IPS DF 19.7 (cell line): ENCODE results near the gene NCAM2.

Source experiments
- DNase-seq: peaks from one replicate; pipeline ENCODE4 v3.0.0-alpha.2; 2013; ENCODE audit warnings: low read depth, low spot score

Gene NCAM2

DNA sequence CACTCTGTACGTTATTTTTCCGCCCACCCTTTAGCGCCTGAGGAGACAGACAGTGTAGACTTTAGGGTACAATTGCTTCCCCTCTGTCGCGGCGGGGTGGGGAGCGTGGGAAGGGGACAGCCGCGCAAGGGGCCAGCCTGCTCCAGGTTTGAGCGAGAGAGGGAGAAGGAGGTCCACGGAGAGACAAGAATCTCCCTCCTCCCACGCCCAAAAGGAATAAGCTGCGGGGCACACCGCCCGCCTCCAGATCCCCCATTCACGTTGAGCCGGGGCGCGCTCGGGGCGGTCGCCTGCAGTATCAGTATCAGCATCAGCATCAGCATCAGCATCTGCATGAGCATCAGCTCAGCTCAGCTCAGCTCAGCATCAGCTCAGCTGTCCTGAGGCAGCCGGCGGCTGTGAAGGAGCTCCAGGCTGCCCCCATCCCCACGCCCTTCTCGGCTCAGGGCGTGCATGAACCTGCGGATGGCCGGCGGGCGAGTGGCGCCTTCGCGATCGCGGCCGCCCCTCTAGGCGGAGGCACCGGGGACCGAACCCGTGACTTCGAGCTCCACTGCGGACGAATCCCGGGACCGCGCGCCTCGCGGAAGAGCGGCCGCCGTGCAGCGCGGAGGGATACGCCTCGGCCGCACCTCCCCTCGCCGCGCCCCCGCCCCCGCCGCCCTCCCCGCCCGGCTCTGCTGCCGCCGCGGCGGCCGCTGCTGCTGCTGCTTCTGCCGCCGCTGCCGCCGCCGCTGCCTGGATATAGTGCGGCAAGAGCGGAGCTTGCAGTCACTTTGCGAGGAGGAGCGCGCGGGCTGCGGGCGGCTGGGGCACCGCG, at the start of gene NCAM2:
Gene NCAM2, plus strand, starts transcription at position 774 of the 820 bp plus-strand sequence.
- no peak for DNase-seq

DNA sequence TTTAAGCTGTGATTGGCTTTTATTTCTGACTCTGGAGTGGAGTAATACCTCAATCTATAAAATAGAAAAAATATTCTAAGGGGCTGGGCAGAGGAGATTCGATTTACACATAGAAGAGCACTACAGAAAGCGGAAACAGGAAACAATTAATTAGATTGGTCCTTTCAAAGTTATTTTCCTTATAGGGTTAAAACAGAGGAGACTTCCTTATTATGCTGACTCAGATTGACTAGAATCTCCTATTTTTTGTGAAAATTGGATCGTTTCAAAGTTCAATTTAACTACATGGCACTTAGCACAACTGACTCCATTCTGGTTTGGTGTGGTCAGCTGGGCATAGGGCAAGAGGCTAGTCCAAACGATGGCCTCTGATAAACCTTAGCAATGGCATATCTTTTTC, 48.3 kb upstream of the NCAM2 start:
- DNase-seq = no peak

DNA sequence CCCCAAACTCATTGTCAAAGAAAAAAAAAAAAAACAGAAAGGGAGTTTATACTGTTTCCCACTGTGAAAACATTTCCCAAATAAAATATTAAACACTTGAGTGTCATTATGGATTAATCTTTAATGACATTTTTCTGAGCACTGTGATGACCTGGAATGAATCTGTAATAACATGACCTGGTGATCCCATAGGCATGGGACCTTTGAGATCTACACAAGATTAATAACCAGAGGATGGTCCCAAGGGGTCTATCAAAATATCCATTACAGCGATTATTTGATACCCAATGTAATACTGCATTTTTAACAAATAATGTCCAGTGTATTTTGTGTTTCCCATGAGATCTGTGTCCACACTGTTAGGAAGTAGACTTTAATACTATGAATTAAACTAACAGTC, 32.4 kb upstream of the NCAM2 start:
- no peak for DNase-seq

DNA sequence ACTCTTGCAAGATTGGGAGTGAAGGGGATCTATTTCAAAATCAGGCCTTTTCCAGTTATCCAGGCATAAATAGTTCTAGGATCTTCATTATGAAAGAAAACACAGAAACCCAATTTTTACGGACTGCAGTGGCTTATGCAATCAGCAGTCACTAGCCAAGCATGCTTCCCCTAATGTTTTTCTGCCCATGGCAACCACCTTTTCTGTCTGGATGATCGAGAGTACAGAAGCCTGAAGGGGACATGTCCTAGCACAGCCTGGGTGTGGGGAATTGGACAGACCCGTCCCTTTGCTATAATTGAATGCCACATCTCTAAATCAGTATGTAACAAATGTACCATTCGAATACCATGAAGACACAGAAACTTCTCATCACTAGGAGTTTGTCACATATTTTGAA, 29.8 kb upstream of the NCAM2 start:
- DNase-seq = no peak

DNA sequence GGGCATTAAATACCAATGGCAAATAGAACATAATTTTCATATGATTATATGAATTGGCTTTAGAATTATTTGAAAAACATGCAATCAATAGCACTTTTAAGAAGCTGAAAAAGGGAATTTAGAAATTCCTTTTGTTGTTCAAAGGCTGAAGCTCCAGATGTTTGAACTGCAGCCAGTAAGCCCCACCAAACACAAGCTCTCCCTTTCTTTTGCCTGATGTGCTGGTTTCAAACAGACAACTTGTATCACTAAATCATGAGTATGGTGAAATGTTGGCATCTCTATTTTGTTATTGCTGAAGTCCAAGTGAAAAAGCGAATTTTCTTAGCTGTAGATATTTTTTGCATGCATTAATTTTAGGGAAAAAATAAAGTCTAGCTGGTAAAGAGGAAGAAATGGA, 27.5 kb upstream of the NCAM2 start:
- DNase-seq = no peak

DNA sequence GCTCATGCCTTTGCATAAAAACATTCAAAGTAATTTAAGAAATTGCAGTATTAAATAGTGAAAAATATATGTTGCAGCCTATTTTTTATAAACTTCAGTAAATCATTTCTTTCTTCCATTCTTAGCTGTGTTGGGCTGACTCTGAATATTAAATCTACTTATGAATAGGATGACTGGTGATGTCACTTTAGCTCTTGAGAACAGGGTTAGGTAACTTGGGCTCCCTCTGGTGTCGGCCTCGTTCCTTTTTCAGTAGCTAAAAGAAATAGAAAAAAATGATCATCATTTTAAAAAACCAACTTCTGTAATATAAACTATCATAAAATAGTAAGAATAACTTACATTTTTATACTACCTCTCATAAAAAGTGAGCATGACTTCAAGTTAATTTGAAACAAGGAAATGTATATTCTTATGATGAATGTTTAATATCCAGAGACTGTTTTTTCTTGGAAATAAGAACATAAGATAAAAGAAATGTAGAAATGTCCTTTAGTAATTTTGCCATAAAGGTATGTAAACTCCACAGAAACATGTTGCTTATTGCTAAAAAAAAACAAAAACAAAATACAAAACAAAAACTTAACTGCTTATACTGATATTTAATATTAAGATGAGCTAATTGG, 26.8 kb upstream of the NCAM2 start:
- DNase-seq = peak; percentile 12

DNA sequence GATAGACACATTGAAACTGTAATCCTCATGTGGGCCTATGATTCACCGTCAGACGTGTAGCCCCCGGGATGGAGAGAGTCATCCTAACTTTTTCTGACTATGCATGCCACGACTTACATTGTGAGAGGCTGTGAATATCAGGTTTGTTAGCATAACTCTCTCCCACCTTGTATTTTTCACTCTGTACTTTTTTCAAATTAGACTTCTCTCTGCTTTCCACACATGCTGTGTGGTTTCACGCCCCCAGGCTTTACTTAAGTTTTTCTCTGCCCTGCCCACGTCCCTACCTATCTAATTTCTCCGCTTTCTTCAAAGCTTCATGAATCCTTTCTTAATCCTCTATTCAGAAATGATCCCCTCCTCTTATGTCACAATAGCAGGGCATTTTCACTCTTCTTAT, 3.4 kb upstream of the NCAM2 start:
- DNase-seq = no peak

DNA sequence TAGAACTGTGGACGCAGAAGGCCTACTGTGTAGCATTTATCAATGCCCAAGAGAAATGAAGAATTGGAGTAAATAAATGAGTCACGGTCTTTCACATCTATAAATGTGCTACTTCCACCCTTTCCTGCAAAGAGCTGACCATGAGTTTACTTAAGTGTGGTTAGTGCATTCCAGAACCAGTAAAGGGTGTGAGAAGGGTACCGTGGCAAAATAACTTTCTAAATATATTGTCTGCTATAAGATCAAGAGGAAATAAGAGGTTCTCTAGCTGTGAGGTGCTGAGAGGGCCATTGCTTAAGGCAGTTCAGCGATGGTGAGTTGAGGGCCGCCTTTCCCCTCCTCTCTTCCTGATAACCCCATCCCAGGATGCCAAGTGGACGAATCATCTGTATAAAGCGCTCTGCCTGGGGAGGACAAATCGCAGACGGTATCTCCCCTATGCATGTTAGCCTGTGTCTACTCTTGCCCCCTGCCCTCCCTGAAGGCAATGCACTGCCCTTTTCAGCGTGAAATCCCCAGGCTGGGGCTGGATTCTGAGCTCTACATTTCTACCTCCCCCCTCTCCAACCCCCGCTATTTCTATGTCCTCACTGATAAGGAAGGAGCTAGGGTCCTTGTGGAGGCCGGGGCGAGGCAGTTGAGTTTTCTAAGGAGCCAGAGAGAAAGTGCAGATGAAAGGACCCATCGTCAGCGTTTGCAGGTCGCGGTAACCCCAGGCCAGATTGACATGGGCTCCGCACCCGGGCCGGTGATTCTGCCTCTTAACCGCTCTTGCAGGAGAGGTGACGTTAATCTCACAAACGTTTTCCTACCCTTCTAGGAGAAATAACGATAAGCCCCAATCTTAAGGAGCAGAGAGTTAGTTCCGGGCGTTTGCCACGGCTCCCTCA, 1.5 kb upstream of the NCAM2 start:
- no peak for DNase-seq

DNA sequence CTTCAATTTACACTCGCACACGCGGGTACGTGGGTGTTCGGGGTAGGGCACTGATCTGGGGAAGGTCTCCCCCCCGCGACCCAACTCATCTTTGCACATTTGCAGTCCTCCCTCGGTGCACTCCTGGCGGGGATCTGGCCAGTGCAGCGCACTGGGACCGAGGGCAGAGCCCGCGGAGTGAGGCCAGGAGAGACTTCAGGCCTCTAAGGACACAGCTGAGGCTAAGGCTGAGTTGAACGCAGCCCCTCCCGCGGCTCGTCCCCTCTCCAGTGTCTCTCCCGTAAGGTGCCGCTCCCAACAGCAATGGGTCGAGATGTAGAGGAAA, 936 bp upstream of the NCAM2 start:
- DNase-seq = no peak

DNA sequence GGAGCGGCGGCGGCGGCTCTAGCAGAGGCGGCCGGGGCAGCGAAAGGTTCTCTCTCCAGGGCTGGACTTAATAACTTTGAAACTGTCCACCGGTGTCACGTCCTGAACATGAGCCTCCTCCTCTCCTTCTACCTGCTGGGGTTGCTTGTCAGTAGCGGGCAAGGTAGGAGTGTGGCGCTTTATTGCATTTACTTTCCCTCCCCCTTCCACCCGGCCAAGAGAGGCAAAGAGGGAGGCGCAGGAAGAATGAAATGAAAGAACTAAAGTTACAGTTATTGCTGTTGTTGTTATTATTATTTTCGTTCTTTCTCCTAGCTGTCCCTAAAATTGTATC, 214 bp downstream of the NCAM2 start:
- DNase-seq = no peak

DNA sequence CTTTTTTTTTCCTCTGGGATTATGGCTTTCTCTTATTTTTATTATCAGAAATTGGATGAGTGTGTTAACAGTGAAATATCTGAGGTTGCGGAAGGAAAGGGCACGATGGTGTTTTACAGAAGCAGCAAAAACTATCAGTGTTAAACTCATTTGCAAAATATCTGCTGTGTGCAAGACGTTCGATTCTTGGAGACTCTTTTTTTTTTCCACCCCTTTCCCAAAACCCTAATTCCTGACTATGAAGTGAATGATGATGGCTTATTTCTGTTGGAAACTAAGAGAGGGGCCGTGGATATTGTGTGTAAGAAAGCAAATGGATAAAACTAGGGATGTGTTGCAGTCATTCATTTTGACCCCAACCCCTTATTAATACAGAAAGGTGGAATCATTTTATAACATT, 677 bp downstream of the NCAM2 start:
- no peak for DNase-seq

DNA sequence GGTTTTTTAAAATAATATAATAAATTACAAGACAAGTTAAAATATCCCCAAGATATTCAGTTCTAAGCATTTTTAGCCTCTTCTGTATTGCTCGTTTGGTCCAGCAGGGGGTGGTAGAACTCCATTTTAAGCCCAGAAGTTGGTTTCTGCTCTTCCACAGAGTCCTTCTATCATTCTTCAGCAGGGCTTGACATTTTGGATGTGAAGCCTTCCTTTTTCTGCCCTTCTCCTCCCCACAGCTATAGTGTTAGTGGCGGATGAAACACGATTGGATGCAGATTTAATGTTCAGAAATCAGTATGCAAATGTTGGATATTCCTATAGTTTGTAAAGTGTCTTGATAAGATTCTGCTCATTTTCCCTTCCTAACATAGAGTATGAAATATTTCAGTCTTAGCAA, 1.4 kb downstream of the NCAM2 start:
- no peak for DNase-seq

DNA sequence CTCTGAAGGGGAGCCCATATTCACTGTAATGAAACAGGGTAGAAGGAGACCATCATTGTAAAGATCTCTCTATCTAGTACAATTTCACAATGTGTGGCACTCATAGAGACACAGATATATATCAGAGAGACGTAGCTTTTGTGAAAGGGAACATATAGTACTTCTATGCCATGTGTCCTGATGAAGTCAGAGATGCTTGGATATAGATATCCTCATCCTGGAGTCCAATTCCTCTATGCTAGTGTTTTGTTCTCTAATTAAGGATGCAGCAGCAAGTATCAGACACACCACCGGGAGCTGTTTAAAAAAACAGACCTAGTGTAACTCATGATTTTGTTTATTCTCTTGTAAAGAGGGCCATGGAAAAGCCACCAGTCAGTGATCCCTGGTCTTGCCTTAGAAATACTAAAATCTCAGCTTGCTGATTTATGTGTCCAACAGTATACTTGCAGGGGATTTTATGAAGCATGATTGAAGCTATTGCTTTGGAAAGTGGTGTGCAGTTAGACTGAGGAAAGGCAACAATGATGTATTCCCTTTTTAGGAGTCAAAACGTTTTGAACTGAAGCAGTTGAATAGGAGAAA, 2.5 kb downstream of the NCAM2 start:
- DNase-seq = no peak

DNA sequence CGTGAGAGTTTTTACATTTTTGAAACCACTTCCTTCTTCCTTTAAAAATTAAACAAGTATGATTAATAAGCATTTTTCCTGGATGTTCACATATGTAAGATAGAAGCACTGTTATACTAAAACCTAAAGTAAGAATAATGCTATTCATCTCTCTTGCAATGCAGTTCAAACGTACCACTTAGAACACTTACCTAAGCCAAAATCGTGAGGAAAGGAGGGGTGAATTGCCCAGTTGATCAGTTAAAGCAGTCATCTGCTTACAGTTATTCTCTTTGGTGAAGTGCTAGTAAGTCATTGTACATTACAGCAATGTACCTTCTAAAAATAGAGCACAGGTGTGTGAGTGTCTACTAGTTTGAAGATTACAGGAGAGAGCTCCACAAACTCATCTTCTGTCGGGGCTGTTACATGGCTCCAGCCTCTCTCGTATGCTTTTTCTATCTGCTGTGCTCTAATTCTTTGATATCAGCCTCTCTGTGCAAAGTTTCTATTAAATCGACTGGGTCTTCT, 3.4 kb downstream of the NCAM2 start:
- no peak for DNase-seq

DNA sequence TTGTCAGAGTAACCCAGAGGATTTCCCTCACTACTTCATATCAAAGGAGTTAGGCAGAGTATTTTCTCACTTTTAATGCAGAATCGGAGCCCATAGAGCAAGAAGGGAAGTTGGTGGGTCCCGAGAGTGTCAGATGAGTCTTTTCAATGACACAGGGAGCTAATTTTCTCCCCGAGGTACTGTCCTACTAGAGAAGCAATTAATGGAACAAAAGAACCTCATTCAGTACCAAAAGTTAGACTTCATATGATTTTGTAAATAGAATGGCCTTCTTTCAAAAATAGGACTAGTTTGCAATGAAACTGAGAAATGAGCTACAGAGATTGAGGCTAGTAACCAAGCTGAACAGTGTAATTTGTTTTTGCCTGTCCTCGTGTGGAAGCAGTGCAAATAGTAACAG, 3.9 kb downstream of the NCAM2 start:
- DNase-seq = no peak

DNA sequence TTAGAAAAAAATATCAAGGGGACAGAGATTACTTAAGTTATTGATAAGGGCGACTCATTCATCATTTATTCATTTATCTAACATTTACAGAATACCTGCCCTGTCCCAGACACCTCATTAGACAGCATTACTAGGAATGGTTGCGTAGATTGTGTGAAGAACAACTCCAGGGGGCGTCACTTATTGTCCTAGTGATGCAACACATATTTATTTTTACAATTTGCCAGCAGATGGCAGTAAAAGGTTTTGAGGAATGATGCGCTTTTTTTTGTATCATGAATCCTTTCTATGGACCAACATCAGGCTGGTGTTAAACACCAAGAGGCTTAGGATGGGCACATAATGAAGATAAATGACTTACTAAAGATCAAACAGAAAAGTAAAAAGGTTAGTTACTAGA, 5.5 kb downstream of the NCAM2 start:
- peak; percentile 17 for DNase-seq

DNA sequence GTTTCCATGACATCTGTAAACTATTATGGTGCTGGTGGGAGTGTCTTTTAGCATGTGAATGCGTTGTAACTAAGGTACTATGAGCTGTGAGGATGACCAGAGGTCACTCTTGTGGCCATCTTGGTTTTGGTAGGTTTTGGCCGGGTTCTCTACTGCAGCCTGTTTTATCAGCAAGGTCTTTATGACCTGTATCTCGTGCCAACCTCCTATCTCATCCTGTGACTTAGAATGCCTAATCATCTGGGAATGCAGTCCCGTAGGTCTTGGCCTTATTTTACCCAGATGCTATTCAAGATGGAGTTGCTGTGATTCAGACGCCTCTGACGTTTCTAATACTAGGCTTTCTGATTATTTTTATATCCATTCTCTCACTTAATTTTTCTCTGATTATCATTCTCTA, 9.4 kb downstream of the NCAM2 start:
- DNase-seq = no peak

DNA sequence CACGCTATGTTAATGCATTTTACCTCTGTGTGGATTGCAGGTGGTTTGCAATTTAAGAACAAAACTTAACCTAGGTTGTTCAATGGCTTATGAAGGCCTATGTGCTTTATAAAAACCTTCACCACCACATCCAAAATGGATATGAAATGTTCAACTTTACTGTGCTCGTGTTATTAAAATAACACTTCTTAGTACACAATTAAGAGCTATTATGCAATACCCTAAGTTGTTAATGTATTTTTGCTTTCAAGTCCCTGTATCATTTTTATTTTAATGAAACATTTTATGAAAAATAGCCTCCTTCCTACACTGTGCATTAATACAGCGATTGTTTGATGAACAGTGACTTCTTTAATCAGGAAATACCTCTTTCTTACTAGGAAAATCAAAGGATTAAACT, 12.0 kb downstream of the NCAM2 start:
- DNase-seq = no peak

DNA sequence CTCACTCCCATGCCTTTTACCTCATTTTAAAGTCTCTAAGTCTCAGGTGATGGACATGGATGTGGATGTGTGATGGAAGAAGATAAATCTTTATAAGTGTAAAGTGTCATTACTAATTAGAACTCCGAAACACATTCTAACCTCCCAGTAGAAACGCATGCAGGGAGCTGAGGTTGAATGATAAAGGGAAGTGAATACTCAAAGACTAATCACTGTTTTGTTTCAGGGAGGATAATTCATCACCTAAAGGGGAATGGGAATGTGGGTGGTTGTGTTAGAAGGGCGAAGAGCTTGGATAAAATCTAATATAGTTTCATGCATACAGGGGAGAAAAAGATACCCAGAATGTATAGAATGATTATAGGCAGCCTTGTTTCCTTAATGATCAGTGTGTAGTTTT, 12.5 kb downstream of the NCAM2 start:
- DNase-seq = no peak

DNA sequence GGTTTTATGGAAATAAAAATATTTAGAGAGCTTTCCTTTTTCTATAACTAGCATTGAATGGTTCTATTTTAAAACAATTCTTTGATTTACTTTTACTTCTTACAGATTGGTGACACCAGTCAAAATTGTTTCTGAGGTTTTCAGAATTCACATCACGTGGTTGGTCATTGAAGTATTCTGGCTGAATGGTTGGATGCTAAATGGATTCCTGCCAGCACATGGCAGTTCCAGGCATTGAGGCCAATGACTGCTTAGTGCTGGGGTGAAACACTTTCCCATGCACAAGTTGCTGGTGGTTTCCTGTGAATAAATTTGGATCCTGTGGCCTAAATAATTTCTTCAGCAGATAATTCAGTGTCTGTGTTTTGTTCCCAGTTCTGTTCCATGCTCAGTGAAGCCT, 20.6 kb downstream of the NCAM2 start:
- no peak for DNase-seq

DNA sequence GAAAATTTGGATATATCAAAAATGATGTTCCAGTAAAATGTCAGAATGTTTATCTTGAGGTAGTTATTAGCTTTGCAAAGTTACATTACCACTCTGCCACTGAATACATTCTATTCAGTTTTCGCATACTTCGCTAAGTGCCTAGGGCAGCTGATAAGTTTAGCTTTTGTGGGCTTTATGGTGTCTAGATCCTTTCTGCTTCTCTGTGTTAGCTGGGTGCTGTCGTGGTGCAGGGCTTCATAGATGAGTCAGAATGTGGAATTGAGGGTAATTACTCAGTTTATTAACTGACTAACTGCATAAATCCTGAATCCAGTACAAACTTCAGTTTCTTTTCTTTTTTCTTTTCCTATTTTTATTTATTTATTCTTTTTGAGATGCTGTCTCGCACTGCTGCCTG, 21.5 kb downstream of the NCAM2 start:
- DNase-seq = no peak

DNA sequence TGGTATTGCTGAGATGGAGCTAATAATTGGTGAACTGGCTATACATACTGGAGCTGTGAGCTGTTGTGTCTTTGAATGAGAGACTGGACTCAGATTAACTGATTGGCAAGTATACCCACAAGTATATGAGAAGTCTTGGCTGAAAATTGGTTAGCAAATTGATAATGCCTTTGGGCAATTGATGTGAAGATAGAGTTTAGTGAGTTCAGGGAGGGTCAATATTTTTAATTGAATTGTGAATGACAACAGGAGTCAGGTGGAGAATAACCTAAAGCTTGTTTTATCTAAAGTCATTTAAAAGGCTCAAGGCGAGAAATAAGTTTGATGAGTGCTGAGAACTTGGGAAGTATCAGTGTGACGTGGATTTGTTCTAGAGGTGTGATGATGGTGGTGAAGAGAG, 27.5 kb downstream of the NCAM2 start:
- no peak for DNase-seq
